CD4-positive, alpha-beta memory T cell (primary cell): ENCODE data around the gene MDM1. TPM values are rescaled to one million over a fixed set of nuclear protein-coding genes. Genes with fewer than 3 reads are reported as not detected.
A peak's percentile ranks its signal among the peaks of the same experiment; 100 is the strongest.

Experiments used
- CTCF ChIA-PET: fragments of 350-600 bp; sonication (Branson Sonifier 250); formaldehyde crosslinking; loops from one replicate; lab custom pipeline; 2021; ENCODE audit warnings: inconsistent platforms; ENCODE audit not compliant: partially characterized antibody; lab: Charles Lee
- POLR2A ChIA-PET: fragments of 350-600 bp; sonication (Branson Sonifier 250); formaldehyde crosslinking; loops from one replicate; lab custom pipeline; 2021; ENCODE audit not compliant: partially characterized antibody; lab: Charles Lee
- DNase-seq, 5 donors: peaks; one replicate each; pipeline versions ENCODE4 v3.0.0 to v3.0.0-alpha.2; 2020 to 2022; ENCODE audit warnings: mixed read lengths in 1 of 5
- H3K27ac ChIP-seq: one replicate; pipeline ENCODE4 v1.7.0; 2013; ENCODE audit warnings: low read depth, low read length
- H3K27me3 ChIP-seq: 2 replicates; pipeline ENCODE4 v1.7.0; 2013; ENCODE audit warnings: mild to moderate bottlenecking, low read length, moderate library complexity; ENCODE audit not compliant: insufficient read depth
- H3K36me3 ChIP-seq: 2 replicates; pipeline ENCODE4 v1.7.0; 2013; ENCODE audit warnings: mild to moderate bottlenecking, low read length, moderate library complexity; ENCODE audit not compliant: insufficient read depth
- H3K4me1 ChIP-seq: 2 replicates; pipeline ENCODE4 v1.7.0; 2013; ENCODE audit warnings: mild to moderate bottlenecking, low read length, moderate library complexity; ENCODE audit not compliant: insufficient read depth
- H3K4me3 ChIP-seq, 2 donors: one replicate each; pipeline ENCODE4 v1.7.0; 2013; ENCODE audit warnings: low read length in 2 of 2, mild to moderate bottlenecking in 1 of 2
- H3K9me3 ChIP-seq, 2 donors: one replicate each; pipeline ENCODE4 v1.7.0; 2013; ENCODE audit warnings: low read length in 2 of 2, control low read depth in 1 of 2; ENCODE audit not compliant: control insufficient read depth in 1 of 2
- H3K27ac Mint-ChIP-seq, 7 donors: one replicate each; pipeline ENCODE4 v1.8.0; 2020 to 2021; ENCODE audit warnings: mixed read lengths in 7 of 7, mild to moderate bottlenecking in 6 of 7, inconsistent platforms in 3 of 7, moderate library complexity in 3 of 7
- H3K27me3 Mint-ChIP-seq, 2 donors: one replicate each; pipeline ENCODE4 v1.8.0; 2020 to 2021; ENCODE audit warnings: mixed read lengths in 2 of 2
- H3K36me3 Mint-ChIP-seq, 2 donors: one replicate each; pipeline ENCODE4 v1.8.0; 2020 to 2021; ENCODE audit warnings: mixed read lengths in 2 of 2, inconsistent platforms in 1 of 2, mild to moderate bottlenecking in 1 of 2
- H3K4me1 Mint-ChIP-seq, 4 donors: one replicate each; pipeline ENCODE4 v1.8.0; 2020 to 2021; ENCODE audit warnings: mixed read lengths in 4 of 4, mild to moderate bottlenecking in 1 of 4
- H3K4me3 Mint-ChIP-seq, 8 donors: one replicate each; pipeline ENCODE4 v1.8.0; 2020 to 2021; ENCODE audit warnings: mixed read lengths in 8 of 8, mild to moderate bottlenecking in 7 of 8, moderate library complexity in 6 of 8, inconsistent platforms in 3 of 8
- H3K9me3 Mint-ChIP-seq, 8 donors: one replicate each; pipeline ENCODE4 v1.8.0; 2020 to 2021; ENCODE audit warnings: mixed read lengths in 8 of 8, mild to moderate bottlenecking in 5 of 8, inconsistent platforms in 3 of 8, moderate library complexity in 1 of 8
- intact Hi-C: fragments of 100-400 bp; cut with micrococcal nuclease; formaldehyde crosslinking; loops from one replicate; pipeline ENCODE4 v1.15.1; 2023
- polyA plus RNA-seq, 2 donors: library from polyadenylated mRNA; unstranded; fragments of 300-500 nt; fragmentation: Illumina TruSeq; gene quantifications; one replicate each; pipeline ENCODE4 v1.2.3, GENCODE V29; 2021
- total RNA-seq, 2 experiments: library from RNA; stranded (reverse); gene quantifications; one replicate each; pipeline ENCODE4 v1.2.3, GENCODE V29; 2021

The MDM1 gene
- total and polyA plus RNA-seq, 4 experiments from 2014 or later = 11.7 to 29.4 (median 20.0) TPM

- Histone ChIP-seq H3K27me3 (no peaks in the 10 kb centered on the region), H3K4me3 (no peak overlapping the region), H3K36me3 (no peaks in the 10 kb centered on the region), H3K4me1 (peaks cover 26% of the 10 kb centered on the region), H3K27ac (no peak overlapping the region), H3K9me3 (no peaks in the 10 kb centered on the region)
- Mint-ChIP-seq H3K27ac (no peak overlapping the region), H3K9me3 (peaks cover 0 to 2% (median 0%) of the 10 kb centered on the region in 8 donors), H3K4me3 (no peak overlapping the region), H3K27me3 (no peaks in the 10 kb centered on the region), H3K4me1 (peaks cover 20 to 41% (median 31%) of the 10 kb centered on the region in 4 donors), H3K36me3 (peaks cover 11 to 18% of the 10 kb centered on the region in 2 donors)
- CTCF ChIA-PET = interaction anchor here (3.4 kb wide), 1 partner anchor 69 kb away, joined by 13 read pairs; no protein-coding TSS in a partner anchor
- no peak for DNase-seq
- intact Hi-C loops = no loop called here
- POLR2A ChIA-PET = interaction anchor here (0.6 to 1.2 kb wide), 3 partner anchors 55 to 92 kb away, joined by 3 to 5 read pairs (median 3); no protein-coding TSS in a partner anchor
Observed at GRCh38 chr12:68292151-68292943, 39.8 kb downstream of the MDM1 start.

DNA sequence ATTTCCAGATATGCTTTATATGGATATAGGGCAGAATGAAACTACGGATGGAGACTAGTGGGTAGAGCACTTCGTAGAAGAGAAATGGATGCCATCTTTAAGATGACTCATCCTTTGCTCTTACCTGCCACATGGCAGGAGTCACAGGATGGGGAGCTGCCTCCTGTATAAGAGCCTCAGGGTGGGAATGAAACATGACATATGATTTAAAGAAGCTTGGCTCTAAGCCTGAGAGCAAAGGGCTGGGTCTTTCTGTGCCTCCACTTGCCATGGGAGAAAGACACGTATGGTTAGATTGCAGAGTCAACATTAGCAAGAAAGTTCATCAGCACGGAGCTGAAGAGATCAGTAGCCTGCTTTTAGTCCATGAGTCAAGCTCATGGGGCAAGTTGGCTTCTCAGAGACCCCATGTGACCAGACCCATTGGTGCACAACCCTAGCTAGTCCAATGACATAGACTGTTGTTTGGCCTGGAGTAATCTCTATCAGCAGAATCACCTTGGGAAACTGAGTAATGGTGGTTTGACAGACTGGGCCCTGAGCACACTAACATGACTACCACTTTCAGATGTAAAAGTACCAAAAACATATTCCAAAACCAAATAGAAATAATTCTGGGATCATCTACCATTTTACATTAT, 40.6 kb downstream of the MDM1 start:
- Histone ChIP-seq H3K4me1 (peaks cover 26% of the 10 kb centered on the region), H3K27me3 (no peaks in the 10 kb centered on the region), H3K9me3 (no peaks in the 10 kb centered on the region), H3K36me3 (no peaks in the 10 kb centered on the region), H3K27ac (no peak overlapping the region), H3K4me3 (no peak overlapping the region)
- Mint-ChIP-seq H3K9me3 (peaks cover 0 to 2% (median 0%) of the 10 kb centered on the region in 8 donors), H3K4me1 (peaks cover 20 to 41% (median 31%) of the 10 kb centered on the region in 4 donors), H3K4me3 (no peak overlapping the region), H3K36me3 (peaks cover 7 to 14% of the 10 kb centered on the region in 2 donors), H3K27me3 (no peaks in the 10 kb centered on the region), H3K27ac (no peak overlapping the region)
- ChIA-PET CTCF (interaction anchor here (1.0 to 3.4 kb wide), 2 partner anchors 68 to 251 kb away, joined by 3 to 13 read pairs; no protein-coding TSS in a partner anchor), POLR2A (interaction anchor here (1.2 kb wide), 1 partner anchor 55 kb away, joined by 5 read pairs; no protein-coding TSS in a partner anchor)
- intact Hi-C loops = no loop called here
- DNase-seq = no peak

- Mint-ChIP-seq H3K4me3 (peak overlapping the region in 6 of 8 donors; percentile 3 to 74 (median 46)), H3K4me1 (peaks cover 20 to 41% (median 31%) of the 10 kb centered on the region in 4 donors), H3K27ac (peak overlapping the region in 5 of 7 donors; percentile 4 to 67 (median 47)), H3K36me3 (peaks cover 7 to 8% of the 10 kb centered on the region in 2 donors), H3K27me3 (no peaks in the 10 kb centered on the region), H3K9me3 (peaks cover 0 to 2% (median 0%) of the 10 kb centered on the region in 8 donors)
- Histone ChIP-seq H3K4me3 (no peak overlapping the region), H3K27ac (no peak overlapping the region), H3K27me3 (no peaks in the 10 kb centered on the region), H3K4me1 (peaks cover 26% of the 10 kb centered on the region), H3K36me3 (no peaks in the 10 kb centered on the region), H3K9me3 (no peaks in the 10 kb centered on the region)
- ChIA-PET CTCF (interaction anchor here (0.7 to 3.4 kb wide), 6 partner anchors 8 to 67 kb away, joined by 3 to 13 read pairs (median 3); no protein-coding TSS in a partner anchor), POLR2A (interaction anchor here (1.0 to 1.1 kb wide), 3 partner anchors 42 to 67 kb away, joined by 4 to 6 read pairs (median 5); partner anchors contain the start of gene MDM1)
- peak; percentile 48 to 69 (median 60) for DNase-seq
- intact Hi-C loops = no loop called here
Observed at GRCh38 chr12:68290126-68290525, 42.0 kb downstream of the MDM1 start.

- peaks cover 0 to 4% (median 0%) of the 10 kb centered on the region in 8 donors for H3K9me3 Mint-ChIP-seq
- H3K4me3 Mint-ChIP-seq = no peak overlapping the region
- no peak for DNase-seq
- no peak overlapping the region for H3K27ac ChIP-seq
- H3K9me3 ChIP-seq = no peaks in the 10 kb centered on the region
- peaks cover 17 to 34% (median 26%) of the 10 kb centered on the region in 4 donors for H3K4me1 Mint-ChIP-seq
- H3K36me3 ChIP-seq = no peaks in the 10 kb centered on the region
- CTCF ChIA-PET = no interaction called here
- no peak overlapping the region for H3K4me3 ChIP-seq
- intact Hi-C loops = no loop called here
- POLR2A ChIA-PET = no interaction called here
- no peak overlapping the region for H3K27ac Mint-ChIP-seq
- peaks cover 22% of the 10 kb centered on the region for H3K4me1 ChIP-seq
- H3K36me3 Mint-ChIP-seq = no peaks in the 10 kb centered on the region
- no peaks in the 10 kb centered on the region for H3K27me3 ChIP-seq
- no peaks in the 10 kb centered on the region for H3K27me3 Mint-ChIP-seq
Observed at GRCh38 chr12:68287106-68287505, 45.1 kb downstream of the MDM1 start.

DNA sequence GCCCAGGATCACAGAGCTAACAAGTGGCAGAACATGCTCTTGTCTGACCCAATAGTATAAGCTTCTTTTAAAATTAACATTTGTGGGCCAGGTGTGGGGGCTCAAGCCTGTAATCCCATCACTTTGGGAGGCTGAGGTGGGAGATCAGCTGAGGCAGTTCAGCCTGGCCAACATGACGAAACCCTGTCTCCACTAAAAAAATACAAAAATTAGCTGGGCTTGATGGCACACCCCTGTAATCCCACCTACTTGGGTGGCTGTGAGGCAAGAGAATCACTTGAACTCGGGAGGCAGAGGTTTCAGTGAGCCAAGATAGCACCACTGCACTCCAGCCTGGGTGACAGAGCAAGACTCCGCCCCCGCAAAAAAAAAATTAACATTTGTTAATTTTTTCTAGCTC, 45.8 kb downstream of the MDM1 start:
- no peak overlapping the region for H3K27ac Mint-ChIP-seq
- peaks cover 0 to 4% (median 0%) of the 10 kb centered on the region in 8 donors for H3K9me3 Mint-ChIP-seq
- no peaks in the 10 kb centered on the region for H3K27me3 Mint-ChIP-seq
- no peaks in the 10 kb centered on the region for H3K27me3 ChIP-seq
- H3K4me3 ChIP-seq = no peak overlapping the region
- DNase-seq = no peak
- CTCF ChIA-PET = interaction anchor here (1.4 to 3.1 kb wide), 2 partner anchors 13 to 63 kb away, joined by 4 to 16 read pairs; no protein-coding TSS in a partner anchor
- H3K4me1 ChIP-seq = peaks cover 20% of the 10 kb centered on the region
- no peak overlapping the region for H3K27ac ChIP-seq
- POLR2A ChIA-PET = no interaction called here
- no peak overlapping the region for H3K4me3 Mint-ChIP-seq
- no peaks in the 10 kb centered on the region for H3K36me3 Mint-ChIP-seq
- intact Hi-C loops = no loop called here
- H3K4me1 Mint-ChIP-seq = peaks cover 16 to 31% (median 23%) of the 10 kb centered on the region in 4 donors
- H3K9me3 ChIP-seq = no peaks in the 10 kb centered on the region
- H3K36me3 ChIP-seq = no peaks in the 10 kb centered on the region

GRCh38 chr12:68285541-68285940, 46.6 kb downstream of the MDM1 start:
- H3K9me3 Mint-ChIP-seq = peaks cover 0 to 4% (median 0%) of the 10 kb centered on the region in 8 donors
- H3K4me3 Mint-ChIP-seq = no peak overlapping the region
- Histone ChIP-seq H3K36me3 (no peaks in the 10 kb centered on the region), H3K27ac (no peak overlapping the region), H3K4me3 (no peak overlapping the region), H3K4me1 (peaks cover 12% of the 10 kb centered on the region), H3K27me3 (no peaks in the 10 kb centered on the region), H3K9me3 (no peaks in the 10 kb centered on the region)
- ChIA-PET CTCF (interaction anchor here (1.4 to 3.1 kb wide), 2 partner anchors 12 to 62 kb away, joined by 4 to 16 read pairs; no protein-coding TSS in a partner anchor), POLR2A (no interaction called here)
- peaks cover 10 to 22% (median 15%) of the 10 kb centered on the region in 4 donors for H3K4me1 Mint-ChIP-seq
- intact Hi-C loops = no loop called here
- H3K27ac Mint-ChIP-seq = peak overlapping the region in 1 of 7 donors; percentile 26
- DNase-seq = no peak
- H3K36me3 Mint-ChIP-seq = no peaks in the 10 kb centered on the region
- H3K27me3 Mint-ChIP-seq = no peaks in the 10 kb centered on the region
